Sigmoid colon (tissue), 3 donors: ENCODE measurements around the gene PLVAP.

Experiments
- CTCF ChIP-seq, 4 experiments: fragments of 450-650 bp in 3 of 4; fragments of 200-600 bp in 1 of 4; IDR thresholded peaks; one replicate each; pipeline ENCODE4 v1.5.1; 2016 to 2019; ENCODE audit warnings: antibody characterized with exemption in 4 of 4, mild to moderate bottlenecking in 3 of 4, moderate library complexity in 2 of 4
- POLR2A ChIP-seq, 2 donors: fragments of 450-650 bp; IDR thresholded peaks; one replicate each; pipeline ENCODE4 v1.6.1; 2016; ENCODE audit warnings: antibody characterized with exemption in 2 of 2, mild to moderate bottlenecking in 2 of 2, moderate library complexity in 2 of 2

GRCh38 chr19:17404621-17405249 lies 27.6 kb upstream of the PLVAP start:
- TF ChIP-seq CTCF (IDR thresholded peaks at IDR 0.05) (no peak), POLR2A (IDR thresholded peaks at IDR 0.05) (no peak)
